Occipital lobe (tissue), 2 donors: ENCODE results near the gene PINK1. TPM values are rescaled to one million over a fixed set of nuclear protein-coding genes. Genes with fewer than 3 reads are reported as not detected.

Source experiments
- DNase-seq: peaks from one replicate; lab custom pipeline; 2025; lab: John Stamatoyannopoulos, UW
- total RNA-seq: library from RNA; depleted of rRNA; stranded (reverse); fragments of >200 nt; gene quantifications from one replicate; pipeline ENCODE4 v1.2.3, GENCODE V29; 2014

The PINK1 gene
- total RNA-seq, 1 donor from 2014 or later, result 117 TPM

DNA sequence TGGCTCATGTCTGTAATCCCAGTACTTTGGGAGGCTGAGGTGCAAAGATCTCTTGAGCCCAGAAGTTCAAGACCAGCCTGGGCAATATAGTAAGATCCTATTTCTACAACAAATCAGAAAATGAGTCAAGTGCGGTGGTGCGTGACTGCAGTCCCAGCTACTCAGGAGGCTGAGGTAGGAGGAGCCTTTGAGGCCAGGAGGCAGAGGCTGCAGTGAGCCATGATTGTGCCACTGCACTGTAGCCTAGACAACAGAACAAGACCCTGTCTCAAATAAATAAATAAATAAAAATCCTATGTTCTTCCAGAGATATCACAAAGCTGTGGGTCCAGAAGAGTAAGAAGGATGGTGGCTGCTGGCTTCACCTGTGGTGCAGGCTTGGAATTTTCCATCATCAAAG, 22.3 kb upstream of the PINK1 start:
- DNase-seq, result no peak

DNA sequence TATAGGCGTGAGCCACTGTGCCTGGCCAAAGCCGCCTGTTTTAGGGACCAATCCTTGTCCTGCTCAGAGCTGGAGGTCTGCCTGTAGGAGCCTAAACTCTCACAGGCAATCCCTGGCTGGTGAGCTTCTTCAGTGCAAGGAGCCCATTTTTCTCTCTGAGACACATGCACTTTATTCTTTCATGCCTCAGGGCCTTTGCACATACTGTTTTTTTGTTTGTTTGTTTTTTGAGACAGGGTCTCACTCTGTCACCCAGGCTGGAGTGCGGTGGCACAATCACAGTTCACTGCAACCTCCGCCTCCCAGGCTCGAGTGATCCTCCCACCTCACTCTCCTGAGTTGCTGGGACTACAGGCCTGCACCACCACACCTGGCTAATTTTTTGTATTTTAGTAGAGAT, 21.6 kb upstream of the PINK1 start:
- no peak for DNase-seq

DNA sequence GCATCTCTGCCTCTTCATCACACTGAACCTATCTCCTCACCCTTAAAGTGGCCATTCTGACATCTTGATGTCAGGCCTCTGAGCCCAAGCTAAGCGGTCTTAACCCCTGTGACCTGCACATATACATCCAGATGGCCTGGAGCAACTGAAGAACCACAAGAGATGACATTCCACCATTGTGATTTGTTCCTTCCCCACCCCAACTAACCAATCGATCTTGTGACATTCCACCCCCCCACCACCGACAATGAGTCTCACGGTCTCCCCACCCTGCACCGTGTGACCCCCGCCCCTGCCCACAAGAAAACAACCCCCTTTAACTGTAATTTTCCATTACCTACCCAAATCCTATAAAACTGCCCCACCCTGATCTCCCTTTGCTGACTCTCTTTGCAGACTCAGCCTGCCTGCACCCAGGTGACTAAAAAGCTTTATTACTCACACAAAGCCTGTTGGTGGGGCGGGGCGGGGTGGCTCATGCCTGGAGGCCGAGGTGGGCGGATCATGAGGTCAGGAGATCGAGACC, 21.0 kb upstream of the PINK1 start:
- DNase-seq, result no peak

DNA sequence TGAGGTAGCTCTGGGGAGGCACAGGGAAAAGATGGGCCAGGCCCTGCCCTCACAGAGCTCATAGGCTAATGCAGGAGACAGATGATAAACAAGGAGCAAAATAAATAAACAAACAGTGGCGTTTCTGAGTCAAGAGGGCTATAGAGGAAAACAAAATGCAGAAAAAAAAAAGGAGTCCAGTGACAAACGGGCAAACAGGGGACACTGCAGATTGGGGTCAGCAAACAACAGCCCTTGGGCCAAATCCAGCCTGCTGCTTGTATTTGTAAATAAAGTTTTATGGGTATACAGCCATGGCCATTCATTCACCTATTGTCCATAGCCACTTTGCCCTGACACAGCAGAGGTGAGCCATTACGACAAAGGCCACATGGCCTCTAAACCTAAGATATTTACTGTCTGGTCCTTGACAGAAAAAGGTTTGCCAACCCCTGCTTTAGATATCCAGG, 19.1 kb upstream of the PINK1 start:
- DNase-seq, result no peak

DNA sequence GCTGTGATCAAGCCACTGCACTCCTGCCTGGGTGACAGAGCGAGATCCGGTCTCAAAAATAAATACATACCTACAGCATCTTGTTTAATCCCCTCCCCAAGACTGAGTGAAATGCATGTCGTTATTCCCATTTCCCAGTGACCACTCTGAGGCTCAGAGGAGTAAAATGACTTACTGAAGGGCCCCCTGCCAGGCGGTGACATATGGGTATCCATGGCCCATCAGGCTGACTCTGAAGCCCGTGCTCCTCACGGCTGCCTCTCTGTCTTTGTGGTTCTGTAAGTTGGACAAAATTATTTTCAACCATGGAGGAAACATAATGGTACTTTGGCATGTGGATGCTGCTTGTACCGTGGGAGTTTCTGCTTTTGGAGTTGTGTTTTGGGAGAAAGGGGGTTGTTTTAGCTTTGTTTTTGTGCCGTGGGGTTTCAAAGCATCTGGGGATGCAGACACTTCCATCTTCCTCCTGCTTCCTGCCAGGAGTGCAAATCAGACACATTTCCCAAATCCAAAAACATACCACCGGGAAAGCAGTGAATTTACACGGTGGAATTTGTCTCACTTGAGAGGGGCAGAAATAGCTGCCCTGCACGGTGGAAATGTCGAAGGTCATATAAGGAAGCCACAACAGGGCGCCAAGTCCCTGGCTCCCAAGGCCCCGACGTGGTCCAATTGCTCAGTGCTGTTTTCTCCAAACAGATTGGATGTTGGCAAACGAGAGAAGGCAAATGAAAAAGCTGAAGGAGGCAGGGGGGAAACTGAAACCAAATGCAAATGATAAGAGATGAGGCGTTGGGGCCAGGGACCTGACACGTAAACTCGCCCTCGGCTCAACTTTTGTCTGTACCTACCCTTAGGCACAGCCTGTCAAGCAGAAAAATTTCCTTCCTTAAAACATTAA, 17.1 kb upstream of the PINK1 start:
- DNase-seq, result no peak

DNA sequence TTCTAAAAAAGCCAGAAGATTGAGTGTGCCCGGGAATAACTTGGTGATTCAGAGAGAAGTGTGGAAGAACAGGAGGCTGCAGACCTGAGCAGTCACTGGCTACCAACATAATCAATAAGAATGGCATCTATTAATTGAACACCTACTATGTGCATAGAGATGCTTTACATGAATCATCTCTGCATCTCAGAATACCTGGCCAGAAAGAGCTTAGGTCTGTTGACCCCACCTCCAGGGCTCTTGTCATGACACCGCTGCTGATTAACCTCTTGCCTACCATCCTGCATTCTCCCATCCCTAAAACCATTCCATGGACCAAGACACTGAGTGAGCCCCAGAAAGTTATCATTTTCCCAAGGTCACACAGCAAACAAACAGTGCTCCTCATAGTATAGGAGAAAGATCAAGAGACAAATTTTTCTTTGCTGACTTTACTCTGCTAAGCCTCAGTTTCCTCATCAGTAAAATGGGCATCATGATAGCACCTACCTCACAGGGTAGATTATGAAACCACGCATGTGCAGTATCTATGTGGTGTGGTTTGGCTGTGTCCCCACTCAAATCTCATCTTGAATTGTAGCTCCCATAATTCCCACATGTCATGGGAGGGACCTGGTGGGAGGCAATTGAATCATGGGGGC, 16.3 kb upstream of the PINK1 start:
- no peak for DNase-seq

DNA sequence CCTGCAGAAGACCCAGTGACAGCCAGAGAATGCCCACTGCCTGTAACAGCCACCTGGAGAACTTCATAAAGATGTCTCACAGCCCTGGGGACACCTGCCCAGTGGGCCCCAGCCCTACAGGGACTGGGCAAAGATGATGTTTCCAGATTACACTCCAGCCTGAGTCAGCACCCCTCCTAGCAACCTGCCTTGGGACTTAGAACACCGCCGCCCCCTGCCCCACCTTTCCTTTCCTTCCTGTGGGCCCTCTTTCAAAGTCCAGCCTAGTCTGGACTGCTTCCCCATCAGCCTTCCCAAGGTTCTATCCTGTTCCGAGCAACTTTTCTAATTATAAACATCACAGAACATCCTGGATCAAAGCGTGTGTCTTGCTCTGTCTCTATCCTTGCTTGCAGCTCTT, 14.7 kb upstream of the PINK1 start:
- DNase-seq, result no peak

DNA sequence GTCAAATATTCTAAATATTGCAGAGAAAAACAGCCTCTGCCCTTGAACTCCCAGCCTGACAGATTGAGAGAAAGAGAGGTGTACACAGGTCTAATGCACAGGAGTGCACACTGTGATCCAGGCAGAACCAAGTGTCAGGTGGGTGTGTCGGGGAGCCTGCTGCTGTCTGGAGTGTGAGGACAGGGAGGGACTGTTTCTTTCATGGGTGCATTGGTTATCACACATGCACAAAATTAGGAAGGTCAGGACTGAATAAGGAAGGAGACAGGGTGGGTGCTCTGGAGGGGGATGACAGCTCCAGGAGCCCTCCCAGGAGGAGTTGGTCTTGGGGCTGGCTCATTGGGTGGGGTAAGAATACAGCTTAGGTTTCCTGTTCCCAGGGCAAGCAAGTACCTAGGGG, 13.3 kb upstream of the PINK1 start:
- no peak for DNase-seq

DNA sequence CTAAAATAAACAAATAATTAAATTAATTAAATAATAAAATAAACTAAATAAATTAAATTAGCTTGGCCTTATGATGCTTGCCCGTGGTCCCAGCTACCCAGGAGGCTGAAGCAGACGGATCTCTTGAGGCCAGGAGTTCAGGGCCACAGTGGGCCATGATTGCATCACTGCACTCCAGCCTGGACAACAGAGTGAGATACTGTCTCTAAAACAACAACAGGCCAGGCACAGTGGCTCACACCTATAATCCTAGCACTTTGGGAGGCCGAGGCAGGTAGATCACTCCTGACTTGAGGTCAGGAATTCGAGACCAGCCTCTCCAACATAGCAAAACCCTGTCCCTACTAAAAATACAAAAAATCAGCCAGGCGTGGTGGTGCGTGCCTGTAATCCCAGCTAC, 12.2 kb upstream of the PINK1 start:
- DNase-seq, result no peak

DNA sequence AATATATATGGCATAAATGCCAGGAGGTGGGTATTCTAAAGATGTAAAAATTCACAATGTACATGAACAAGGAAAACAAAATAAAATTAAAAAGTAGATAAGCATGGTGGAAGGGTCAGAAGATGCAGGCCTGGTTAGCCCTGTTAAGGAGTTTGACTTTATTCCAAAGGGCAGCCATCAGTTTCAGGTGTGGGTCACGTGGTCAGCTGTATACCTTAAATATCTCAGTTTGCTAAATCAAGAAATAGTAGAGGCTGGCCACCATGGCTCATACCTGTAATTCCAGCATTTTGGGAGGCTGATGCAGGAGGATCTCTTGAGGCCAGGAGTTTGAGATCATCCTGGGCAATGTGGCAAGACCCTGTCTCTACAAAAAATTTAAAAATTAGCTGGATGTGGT, 8.5 kb upstream of the PINK1 start:
- no peak for DNase-seq

DNA sequence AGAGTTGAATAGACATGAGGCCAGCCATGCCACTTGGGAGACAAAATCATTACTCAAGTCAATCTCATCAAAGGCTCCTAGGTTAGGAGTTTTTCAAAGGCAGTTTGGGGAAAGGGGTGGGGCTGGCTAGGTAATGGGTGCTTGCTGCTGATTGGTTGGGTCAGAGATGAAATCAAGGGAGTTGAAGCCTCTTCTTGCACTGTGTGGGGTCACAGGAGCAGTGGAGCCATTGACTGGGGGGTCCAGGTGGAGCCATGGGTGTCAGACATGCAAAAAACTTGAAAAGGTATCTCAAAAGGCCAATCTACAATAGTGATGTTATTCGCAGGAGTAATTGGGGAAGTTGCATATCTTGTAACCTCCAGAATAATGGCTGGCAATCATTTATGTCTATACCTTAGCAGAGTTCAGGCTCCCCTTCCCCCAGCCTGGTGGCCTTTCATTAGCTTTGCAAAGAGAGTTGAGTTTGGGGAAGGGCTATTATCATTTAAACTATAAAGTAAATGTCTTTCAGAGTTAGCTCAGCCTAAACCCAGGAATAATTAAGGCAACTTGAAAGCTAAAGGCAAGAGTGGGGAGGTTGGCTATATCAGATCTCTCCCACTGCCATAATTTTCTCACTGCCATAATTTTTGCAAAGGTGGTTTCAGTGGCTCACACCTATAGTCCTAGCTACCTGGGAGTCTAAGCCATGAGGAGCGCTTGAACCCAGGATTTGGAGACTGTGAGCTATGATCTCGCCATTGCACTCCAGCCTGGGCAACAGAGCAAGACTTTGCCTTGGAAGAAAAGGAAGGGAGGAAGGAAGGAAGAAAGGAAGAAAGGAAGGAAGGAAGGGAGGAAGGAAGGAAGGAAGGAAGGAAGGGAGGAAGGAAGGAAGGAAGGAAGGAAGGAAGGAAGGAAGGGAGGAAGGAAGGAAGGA, 7.8 kb upstream of the PINK1 start:
- DNase-seq, result no peak

DNA sequence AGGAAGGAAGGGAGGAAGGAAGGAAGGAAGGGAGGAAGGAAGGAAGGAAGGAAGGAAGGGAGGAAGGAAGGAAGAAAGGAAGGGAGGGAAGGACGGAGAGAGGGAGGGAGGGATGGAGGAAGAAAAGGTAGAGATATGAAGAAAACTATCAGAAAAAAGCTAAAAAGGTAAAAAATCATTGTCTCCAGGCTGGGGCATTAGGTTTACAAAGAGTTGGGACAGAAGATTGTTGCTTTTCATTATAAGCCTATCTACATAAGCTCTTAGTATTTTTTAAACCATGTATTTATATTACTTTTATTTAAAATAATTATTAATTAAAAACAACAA, 7.2 kb upstream of the PINK1 start:
- no peak for DNase-seq

DNA sequence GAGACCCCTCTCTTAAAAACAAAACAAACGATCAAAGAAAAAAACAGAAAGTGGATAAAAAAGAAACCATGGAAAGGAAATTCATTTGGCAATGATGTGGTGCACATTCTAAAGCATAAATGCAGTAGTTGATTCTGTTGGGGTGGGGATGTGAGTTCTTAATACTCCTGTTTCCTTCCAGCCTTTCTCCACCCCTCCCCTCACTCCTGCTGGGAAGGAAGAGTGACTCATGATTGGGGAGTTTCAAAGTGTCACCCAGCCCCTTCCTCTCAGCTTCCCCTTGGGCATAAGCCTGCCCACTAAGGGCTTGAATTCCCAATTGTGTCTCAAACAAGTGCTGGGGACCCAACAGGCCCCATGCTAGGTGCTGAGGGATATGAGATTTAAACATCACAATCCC, 6.7 kb upstream of the PINK1 start:
- DNase-seq, result no peak

DNA sequence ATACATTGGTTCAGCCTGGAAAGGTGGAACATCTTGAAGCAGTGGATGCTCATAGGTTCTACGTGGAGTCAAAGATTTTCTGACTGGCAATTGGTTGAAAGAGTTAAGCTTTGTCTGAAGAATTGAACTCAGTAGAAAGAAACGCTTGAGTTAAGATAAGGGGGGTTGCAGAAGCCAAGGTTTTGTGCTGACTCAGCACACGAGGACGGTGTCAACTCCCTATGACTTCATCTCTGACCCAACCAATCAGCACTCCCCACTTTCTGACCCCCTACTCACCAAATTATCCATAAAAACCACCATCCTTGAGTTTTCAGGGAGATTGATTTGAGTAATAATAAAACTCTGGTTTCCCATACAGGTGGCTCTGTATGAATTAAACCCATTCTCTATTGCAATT, 2.5 kb upstream of the PINK1 start:
- DNase-seq, result no peak

DNA sequence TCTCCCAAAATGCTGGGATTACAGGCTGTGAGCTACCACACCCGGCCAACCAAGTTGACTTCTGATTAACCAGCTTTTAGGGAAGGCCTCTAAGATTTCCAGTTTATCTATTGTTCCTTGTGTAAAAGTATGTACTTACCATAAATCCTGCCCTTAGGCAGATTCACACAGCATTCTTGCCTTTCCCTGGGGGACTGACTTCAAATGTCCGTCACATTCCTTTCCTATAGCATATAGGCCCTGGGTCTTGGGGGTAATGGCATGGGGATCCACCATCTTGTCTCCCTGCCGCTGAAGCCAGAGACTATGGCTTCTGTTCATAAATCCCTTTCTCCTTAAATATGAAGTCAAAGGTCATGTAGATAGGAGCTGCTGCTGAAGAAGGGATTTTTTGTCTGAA, 872 bp upstream of the PINK1 start:
- no peak for DNase-seq

DNA sequence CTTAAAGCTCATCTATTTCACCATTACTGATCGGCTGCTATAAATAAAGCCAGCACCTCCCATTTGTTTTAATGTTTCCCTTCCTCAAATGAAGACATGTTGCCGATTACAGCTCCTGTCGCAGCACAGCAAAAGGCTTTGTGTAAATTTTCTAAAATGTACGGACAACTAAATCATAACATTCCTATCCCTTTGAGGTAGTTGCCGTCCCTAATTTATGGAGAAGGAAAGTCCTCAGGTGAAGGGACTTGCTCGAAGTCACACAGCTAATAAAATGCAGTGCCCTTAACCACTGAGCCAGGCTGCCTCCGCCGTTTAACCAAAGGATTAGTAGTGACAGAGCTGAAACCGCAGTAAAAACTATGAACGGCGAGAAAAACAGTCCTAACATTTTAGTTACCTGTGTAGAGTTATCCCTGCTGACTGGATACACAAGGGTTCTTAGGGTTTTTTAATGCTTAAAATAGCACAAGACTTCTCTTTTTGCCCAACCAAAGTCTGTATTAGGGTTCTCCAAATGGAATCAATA, 871 bp downstream of the PINK1 start:
- DNase-seq, result no peak

DNA sequence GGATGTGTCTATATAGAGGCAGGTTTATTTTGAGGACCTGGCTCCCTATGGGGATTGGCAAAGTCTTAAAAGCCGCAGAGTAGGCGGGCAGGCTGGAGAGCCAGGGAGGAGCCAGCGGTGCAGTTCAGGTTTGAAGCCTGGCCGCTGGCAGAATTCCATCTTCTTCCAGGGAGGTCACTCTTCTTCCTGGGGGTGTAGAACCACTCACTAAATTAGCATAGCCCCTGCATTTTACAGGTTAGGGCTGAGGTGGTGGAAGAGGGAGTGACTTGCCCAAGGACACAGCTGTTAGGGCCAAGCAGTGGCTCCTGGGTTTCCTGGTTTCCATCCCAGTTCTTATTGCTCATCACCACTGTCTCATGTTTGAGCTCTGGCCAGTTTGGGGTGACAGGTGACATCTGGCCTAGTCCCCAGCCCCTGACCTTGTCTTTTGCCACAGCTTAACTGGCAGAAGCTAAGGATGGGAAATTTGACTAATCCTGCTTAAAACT, 1.4 kb downstream of the PINK1 start:
- DNase-seq, result peak; percentile 28

DNA sequence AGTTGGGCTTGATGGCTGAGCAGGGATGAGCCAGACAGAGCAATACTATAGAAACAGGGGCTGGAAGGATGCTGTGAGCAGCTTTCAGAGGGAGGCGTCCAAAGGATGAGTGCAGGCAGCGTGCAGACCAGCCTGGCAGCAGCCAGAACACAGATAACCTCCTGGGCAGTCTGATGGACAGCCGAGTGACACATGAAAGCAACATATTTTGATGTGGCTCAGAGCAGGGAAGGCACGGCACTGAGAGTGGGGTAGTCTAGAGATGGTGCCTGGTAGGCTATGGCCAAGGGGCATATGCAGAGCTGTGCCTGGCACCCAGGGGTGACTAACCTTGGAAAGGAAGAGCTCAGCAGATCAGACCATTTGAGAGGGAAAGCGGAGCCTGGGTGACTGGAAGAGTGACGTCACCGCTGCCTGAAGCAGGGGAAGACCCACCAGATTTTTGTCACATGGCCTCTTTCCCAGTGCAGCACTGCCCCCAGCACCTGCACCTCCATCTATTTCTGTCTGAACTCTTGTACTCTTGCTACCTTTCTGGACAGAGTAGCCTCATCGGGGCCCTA, 3.6 kb downstream of the PINK1 start:
- no peak for DNase-seq

DNA sequence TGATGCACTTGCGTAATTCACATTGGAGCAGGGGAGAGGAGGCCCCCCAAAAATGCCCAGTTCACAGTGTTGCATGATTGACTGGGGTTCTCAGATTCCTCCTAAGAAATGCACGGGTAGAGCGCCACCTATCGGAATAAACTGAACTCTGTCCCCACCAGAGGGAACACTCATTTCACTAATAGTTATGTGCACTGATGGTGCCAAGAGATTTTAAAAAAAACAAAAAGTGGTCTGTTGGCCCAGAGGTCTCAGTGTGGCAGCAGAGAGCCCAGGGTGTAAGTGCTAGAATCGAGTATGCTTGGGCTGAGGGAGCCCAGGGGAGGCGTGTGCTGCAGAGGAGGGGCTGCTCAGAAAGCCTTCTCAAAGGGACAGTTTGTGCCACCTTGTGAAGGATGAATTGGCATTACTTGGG, 6.9 kb downstream of the PINK1 start:
- DNase-seq, result no peak

DNA sequence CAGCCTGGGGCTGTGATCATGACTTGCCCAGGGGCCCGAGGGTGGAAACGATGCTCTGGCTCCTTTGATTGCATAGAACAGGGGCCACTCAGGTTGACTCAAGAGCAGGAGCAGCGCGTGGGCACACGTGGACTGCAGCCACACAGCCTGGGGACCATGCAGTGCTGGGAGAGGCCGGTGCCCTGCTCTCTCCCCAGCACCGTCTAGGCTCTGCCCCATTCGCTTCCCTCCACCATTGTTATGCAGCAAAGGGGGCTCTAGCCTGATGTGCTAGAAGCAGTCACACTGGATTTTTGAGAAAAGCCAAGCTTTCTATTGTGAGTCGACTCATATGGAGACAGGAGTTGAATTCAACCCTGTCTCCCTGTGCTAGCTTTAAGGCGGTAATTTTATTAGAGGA, 8.7 kb downstream of the PINK1 start:
- DNase-seq, result no peak

DNA sequence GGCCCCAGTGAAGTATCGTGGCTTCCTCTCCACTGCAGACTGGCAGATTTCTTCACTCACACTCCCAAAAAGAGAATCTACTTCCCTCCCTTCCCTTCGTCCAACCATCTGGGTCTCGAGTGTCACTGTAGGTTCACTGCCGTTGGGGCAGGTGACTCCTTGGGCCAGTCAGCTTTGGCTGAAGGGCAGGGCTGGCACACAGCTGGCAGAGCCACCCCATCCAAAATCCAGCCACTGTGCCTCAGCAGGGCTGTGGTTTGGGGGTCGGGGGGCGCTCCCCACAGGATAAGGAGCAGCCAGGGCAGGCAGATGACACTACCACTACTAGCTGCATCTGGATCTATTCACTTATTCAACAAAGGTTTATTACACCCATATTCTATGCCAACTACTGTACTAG, 9.8 kb downstream of the PINK1 start:
- DNase-seq, result no peak
